GM19240 (cell line): ENCODE data around the gene IQGAP1.

Experiments
- DNase-seq: peaks from one replicate; pipeline ENCODE4 v3.0.0; 2011; ENCODE audit warnings: low spot score; ENCODE audit not compliant: insufficient read length

The IQGAP1 gene

DNA sequence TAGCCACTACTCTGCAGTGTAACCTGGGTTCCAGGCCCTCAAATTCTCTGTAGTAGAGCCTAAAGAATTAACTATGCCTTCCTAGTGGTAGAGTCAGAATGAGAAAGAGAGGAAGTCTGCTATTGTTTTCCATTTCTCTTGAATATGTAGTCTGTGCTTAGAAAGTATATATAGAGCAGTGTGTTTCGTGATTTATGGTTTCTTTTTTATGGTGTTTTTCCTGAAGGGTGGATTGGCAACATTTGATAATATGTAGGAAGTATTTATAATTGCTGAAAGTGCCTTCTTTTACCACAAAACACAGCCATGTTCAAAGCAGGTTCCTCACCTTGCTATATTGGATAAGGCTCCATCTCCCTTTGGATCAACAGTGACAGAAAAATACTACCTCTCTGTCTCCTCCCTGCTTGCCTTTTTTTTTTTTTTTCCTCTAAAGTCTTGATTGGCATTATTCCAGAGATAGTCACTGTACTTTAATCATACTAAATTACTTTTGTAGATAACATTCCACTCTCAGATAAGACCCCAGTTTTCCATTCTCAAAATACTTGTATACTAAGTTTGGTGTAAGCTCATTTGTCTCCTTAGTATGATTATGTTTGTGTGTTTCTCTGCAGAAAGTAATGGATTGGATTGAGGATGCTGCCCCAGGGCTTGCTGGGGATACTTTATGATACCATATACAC is 47.8 kb downstream of the IQGAP1 start:
- DNase-seq: no peak

DNA sequence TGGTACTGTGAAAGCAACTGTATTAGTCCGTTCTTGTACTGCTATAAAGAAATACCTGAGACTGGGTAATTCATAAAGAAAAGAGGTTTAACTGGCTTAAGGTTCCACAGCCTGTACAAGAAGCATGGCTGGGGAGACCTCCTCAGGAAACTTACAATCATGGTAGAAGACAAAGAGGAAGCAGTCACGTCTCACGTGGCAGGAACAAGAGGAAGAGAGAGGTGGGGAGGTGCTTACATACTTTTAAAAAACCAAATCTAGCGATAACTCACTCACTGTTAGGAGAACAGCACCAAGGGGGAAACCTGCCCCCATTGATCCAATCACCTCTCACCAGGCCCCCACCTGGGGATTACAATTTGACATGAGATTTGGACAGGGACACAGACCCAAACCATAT is 48.9 kb downstream of the IQGAP1 start:
- DNase-seq: no peak

DNA sequence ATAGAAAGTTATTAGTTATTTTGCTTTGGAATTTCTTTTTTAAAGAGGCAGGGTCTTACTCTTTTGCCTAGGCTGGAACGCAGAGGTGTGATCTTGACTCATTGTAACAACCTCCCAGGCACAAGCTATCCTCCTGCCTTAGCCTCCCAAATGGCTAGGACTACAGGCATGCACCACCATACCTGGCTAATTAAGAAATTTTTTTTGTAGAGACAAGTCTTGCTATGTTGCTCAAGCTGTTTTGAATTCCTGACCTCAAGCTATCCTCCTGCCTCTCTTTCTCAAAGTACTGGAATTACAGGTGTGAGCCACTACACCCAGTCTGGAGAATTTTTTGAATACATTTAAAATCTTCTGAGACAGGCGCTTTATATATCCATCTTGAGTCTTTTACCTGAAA is 49.5 kb downstream of the IQGAP1 start:
- no peak for DNase-seq

DNA sequence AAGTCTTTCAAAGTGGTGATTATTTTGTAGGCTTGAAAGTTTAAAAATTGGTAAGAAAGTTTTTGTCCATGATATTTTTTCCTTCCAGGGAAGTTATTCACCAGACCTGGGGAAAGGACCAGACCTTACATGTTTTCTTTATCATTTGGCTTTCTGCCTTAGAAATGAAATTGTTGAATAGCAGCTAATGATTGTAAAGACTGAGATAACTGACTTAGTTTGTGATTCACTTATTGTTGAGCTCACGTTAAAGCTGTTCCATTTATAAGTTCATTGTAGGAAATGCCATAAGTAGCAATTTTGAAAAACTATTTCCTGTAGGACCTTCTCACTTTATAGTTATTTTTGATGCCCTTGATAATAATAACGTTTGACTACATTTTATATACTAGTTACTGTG is 51.9 kb downstream of the IQGAP1 start:
- no peak for DNase-seq

DNA sequence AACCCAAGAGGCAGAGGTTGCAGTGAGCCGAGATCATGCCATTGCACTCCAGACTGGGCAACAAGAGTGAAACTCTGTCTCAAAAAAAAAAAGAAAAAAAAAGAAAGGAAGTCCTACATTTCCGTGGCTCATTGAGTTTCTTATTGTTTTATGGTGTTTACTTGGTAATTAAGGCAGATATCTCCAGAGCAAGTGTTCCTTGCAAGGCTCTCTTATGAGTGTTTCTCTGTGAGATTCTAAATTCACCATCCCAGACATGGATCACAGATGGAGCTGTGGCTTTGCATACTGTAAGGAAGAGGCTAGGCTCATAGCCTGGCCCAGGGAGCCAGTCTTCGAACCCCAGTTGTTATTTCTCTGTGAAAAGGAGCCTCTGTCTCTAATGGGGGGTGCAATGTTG is 53.0 kb downstream of the IQGAP1 start:
- DNase-seq: no peak

DNA sequence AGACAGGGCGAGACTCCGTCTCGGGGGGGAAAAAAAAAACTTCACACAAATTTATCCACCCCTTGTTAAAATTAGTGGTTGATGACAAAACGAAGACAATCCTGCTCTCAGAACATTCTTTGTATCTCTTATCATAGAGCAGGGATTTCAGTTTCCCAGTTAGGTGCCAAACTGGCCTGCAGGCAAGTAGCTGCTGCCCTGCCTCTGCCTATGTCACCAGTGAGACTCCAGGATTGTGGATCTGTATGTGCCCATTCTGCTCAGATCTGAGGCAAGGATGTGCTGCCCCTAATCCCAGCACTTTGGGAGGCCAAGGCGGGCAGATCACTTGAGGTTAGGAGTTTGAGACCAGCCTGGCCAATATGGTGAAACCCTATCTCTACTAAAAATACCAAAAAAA is 54.4 kb downstream of the IQGAP1 start:
- DNase-seq: no peak

DNA sequence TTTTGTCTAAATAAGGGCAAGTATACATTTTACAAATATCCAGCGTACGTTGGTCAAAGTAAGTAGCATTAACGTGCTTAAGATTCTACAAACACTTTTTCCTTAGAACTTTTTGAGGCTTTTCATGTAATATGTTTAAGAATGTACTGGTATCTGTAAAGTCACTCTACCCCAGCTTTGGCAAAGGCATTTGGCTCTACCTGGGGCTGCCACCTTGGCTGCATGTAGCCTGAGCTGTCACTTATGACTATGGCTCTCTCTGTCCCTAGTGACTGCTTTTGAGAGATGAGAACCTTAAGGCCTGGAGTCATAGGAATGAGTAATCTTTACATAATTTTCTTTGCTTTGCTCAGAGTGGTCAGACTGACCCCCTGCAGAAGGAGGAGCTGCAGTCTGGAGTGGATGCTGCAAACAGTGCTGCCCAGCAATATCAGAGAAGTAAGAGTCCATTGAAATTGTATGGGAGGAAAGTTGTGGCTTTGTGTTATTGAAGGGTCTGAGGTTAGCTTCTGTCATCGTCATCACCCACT is 61.2 kb downstream of the IQGAP1 start:
- DNase-seq: no peak

DNA sequence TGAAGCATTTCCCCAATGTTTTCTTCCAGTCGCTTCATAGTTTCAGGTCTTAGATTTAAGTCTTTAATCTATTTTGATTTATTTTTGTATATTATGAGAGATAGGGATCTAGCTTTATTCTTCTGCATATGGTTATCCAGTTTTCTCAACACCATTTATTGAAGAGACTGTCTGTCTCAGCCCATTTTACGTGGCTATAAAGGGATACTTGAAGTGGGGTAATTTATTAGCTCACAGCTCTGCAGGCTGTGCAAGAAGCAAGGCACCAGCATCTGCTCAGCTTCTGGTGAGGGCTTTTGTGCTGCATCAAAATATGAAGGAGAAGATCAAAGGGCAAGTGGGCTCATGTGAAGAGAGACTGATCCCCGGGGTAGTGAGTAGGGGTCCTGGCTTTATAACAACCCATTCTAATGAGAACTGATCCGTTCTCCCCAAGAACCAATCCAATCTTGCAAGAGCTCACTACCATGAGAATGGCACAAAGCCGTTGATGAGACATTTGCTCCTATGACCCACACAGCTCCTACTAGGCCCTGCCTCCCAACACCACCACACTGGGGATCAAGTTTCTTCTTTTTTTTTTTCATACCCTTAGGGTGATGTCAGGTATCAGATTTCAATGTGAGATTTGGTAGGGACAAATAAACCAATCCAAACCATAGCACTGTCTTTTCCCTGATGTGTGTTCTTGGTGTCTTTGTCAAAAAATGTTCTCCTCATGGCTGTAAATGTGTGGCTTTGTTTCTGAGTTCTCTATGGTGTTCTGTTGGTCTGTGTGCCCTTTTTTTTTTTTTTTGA is 63.2 kb downstream of the IQGAP1 start:
- DNase-seq: no peak

DNA sequence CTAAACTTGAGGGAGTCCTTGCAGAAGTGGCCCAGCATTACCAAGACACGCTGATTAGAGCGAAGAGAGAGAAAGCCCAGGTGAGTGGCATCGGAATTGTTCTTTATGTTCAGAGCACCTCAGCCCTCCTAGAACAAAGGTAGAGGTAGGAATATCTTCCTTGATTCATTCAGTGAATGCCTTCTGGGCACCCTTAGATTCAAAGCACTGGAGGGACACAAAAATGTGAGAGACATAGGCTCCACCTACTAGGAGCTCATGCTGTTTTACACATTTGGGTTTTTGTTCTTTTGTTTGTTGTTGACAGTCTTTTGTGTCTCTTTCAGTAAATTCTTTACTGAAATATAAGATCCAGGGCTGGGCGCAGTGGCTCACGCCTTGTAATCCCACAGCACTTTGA is 68.2 kb downstream of the IQGAP1 start:
- DNase-seq: no peak

DNA sequence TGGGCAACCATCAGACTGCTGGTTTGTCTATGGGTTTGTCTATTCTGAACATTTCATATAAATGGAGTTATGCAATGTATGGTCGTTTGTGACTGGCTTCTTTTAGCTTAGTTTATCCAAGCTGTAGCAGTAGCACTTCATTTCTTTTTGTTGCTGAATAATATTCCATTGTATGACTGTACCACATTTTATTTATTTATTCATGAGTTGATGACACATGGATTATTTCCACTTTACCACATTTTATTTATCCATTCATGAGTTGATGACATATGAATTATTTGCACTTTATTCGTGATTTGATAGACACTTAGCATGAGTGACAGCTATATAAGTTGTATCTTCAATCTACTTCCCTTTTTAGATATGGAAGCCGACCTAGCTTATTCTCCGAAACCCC is 70.0 kb downstream of the IQGAP1 start:
- no peak for DNase-seq

DNA sequence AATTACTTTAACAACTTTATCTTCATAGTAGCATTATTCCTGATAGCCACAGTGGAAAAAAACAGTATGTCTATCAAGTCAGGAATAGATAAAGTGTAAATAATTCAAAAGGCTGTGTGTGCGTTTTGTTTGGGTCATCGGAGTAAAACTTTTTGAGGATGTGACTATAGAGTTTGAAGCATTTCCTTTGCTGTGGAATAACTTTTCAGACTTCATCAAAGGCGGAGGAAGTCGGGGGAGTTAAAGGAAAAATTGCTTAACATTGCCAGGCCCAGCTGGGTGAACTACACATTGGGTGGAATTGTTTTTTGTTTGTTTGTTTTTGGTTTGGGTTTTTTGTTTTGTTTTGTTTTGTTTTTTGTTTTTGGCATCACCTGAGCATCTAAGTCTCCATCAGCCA is 71.3 kb downstream of the IQGAP1 start:
- DNase-seq: no peak

DNA sequence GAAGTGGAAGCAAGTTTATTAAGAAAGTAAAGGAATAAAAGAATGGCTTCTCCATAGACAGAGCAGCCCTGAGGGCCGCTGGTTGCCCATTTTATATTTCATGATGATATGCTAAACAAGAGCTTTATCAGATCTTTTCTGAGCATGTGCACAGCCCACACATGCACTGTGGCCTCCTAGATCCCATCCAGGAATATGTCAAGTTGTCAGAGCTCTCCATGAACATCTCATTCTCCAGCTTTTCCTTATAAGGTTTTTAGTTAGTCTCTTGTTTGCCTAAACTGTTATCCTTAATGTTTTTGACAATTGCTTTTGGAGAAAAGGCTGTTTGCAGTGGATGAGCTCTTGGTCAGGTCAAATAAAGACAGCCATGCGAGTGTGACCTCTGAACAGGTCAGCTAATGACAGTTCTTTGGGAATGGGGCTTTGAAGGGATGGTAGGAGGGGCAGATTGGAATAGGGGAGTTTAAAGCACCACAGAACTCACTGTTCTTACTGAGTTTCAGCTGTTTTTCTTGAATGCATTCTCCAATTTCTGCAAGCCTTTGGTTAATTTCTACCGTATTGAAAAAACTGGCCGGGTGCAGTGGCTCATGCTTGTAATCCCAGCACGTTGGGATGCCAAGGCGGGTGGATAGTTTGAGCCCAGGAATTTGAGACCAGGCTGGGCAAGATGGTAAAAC is 72.2 kb downstream of the IQGAP1 start:
- DNase-seq: no peak

DNA sequence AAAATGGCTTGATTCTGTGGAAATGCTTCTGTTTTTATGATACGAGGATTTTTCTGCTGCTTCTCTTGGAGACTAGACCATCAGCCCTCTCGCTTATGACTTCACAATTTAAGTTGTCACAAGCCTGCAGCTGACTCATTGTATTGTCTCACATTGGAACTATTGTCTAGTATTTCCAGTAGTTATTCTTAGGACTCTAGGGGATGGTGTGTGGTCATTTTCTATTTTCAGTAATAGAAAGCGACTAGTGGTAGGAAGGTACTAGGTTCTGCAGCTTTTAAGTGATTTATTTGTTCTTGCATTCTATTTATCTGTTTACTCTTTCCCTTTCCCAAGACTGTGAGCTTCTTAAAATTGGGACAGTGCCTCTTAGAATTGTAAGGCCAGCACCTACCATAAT is 75.3 kb downstream of the IQGAP1 start:
- DNase-seq: no peak

DNA sequence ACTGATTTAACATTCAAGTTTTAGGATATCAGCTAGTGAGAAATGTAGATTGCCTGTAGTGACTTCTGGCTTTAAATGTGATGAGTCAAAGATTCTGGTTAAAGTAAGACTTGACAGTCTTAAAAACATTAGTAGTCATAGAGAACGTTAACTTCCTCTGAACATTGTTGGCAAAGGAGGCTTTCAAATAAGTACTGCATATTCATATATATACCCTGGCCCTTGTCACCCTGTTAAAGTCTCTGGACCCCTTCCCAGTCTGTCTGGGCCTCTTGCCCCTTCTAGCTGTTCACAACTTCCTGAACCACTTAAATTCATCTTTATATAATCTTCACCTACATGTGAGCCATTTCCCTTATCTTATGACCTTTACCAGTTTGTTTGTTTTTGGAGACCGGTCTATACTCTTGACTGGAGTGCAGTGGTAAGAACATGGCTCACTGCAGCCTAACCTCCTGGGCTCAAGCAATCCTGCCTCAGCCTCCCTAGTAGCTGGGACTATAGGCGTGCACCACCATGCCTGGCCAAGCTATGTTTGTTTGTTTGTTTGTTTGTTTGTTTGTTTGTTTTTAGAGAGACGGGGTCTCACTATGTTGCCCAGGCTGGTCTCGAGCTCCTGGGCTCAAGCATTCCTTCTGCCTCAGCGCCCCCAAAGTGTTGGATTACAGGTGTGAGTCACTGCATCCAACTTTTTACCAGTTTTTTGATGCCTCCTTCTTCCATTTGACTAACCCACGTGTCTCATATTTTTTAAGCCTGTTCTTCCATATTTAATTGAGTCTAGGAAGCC is 77.3 kb downstream of the IQGAP1 start:
- DNase-seq: no peak

DNA sequence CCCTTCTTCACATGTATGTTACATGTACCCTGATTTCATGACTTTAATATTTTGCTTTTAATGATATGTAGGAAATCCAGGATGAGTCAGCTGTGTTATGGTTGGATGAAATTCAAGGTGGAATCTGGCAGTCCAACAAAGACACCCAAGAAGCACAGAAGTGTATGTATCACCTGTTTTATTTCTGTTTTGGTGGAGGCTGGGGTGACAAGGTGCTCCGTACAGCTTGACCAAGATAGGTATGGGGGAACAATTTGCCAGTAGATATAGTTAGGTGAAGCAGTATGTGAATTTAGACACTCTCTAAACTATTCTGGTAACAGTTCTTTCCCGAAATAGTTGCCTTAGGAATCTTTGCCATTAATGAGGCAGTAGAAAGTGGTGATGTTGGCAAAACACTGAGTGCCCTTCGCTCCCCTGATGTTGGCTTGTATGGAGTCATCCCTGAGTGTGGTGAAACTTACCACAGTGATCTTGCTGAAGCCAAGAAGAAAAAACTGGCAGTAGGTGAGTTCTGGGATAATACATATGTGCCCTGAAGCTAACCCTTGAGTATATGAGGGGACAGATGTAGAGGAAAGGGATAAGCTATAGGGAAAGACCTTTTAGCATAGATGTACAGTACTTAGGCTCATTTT is 78.0 kb downstream of the IQGAP1 start:
- DNase-seq: no peak

DNA sequence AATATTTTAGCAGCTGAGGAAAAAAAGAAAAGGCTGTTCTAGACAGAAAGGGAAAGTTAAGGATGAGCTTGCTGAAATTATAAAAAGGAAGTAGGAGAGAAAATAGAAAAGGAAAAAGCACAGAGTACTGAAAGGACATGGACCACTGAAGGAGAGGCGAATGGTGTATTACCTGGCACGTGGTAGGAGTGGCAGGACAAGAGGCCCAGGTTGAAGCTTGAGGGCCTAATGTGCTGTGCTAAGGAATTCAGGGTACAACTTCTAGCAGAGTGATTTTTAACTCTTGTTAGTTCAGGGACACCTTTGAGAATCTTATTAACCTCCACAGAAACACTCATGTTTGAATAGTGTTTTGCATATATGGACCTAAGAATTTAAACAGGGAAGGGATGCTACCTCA is 81.7 kb downstream of the IQGAP1 start:
- no peak for DNase-seq

DNA sequence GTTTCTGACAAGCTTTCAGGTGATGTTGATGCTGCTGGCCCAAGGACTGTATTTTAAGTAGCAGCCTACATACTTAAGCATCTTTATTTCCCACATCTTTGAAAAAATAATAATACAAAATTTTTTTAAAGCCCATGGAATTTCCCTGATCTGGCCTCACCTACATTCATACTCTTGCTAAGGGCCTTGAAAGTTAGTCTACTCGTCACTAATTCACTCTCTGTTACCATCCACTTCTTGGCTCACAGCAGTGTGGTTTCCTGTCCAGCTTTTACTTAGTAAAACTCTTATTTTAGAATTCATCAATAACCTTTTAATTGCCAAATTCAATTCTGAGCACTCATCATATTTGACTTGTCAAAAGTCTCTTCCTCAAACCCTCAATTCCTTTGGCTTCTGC is 82.4 kb downstream of the IQGAP1 start:
- DNase-seq: no peak

DNA sequence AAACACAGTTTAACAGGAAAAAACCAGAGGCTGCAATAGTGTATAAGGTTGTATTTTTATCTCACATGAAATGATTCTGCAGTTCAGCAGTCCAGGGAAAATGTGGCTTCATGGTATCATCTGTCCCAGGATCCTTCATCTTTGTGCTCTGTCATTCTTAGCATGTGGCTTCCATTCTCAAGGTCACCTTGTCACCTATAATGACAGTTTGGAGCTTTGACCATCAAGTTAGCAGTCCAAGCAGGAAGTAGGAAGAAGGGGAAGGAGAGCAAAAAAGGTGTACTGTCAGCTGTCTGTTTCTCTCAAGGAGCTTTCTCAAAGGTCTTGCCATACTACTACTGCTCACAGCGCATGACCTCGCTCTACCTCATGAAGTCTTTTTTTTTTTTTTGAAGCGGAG is 83.1 kb downstream of the IQGAP1 start:
- DNase-seq: no peak

DNA sequence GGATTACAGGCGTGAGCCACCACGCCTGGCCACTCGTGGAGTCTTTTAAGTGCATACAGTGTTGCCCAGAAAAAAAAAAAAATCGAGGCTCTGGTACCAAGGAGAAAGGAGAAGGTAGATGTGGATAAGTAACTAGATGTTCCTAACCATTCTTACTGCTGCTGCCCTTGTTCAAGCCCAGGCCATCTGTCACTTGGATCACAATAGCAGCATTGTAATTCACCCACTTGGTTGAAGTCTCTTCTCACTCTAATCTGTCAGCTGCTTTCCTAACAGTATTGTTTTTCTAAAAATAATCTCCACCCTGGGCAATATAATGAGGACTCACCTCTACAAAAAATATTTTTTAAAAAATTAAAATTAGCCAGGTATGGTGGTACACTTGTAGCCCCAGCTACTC is 83.7 kb downstream of the IQGAP1 start:
- no peak for DNase-seq

DNA sequence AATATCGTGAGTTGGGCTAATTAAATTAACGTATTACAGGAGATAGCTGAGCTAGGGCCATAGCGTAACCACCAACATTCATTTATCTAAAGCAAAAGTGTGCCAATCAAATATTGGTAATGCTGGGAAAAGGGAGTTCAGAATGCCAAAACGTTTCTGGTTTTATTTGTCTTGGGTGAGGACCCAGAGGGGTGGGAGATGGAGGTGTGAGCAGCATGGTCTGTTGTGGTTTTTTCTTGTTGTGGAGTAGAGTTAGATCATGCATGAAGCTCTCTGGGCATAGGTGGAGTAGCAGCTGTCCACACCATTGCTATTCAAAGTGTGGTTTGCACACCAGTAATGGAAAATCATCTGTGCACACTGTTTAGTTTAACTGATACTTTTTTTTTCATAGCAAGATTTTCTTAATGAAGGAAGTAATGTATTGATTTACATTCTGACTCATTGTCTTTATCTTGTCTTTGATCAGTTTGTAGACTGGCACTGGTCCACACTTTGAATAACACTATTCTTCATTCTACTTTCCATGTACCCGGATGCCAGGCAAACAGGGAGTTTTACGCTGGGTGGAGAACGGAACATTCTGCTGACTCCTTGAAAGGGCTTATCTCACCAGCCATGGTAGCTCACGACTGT is 90.9 kb downstream of the IQGAP1 start:
- DNase-seq: no peak

DNA sequence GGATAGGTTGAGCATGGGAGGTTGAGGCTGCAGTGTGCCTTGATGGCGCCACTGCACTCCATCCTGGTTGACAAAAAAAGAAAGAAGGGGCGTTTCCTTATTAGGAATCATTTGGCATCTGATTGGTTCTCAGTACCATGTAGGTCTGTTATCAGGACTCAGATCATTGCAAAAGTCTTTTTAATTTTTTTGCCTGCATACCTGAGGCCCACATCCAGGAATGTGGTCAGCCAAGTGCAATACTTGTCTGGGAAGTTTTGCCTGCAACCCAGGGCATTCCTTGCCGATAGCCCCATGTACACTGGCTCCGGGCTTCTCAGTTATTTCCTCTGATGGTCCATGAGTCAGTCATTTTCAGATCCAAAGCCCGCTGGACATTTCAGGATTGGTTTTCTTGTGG is 91.6 kb downstream of the IQGAP1 start:
- no peak for DNase-seq
